Measurements from ENCODE around the gene CACNA1C.

CACNA1C gene

GRCh38 chr12:2679816-2680675, 627.3 kb downstream of the CACNA1C start:
- Histone ChIP-seq H3K9me3 (ENCODE audit: insufficient read depth, low read length, severe bottlenecking) (no peaks in the 10 kb centered on the region), H3K9ac (ENCODE audit: low read depth, low read length) (no peak overlapping the region), H3K4me1 (ENCODE audit: insufficient read depth, low read length) (no peaks in the 10 kb centered on the region), H3K4me2 (ENCODE audit: insufficient read depth, low read length) (no peak overlapping the region), H3K79me2 (ENCODE audit: insufficient read depth, low read length) (no peaks in the 10 kb centered on the region), H3K27ac (ENCODE audit: low read length) (no peak overlapping the region), H3K4me3 (ENCODE audit: low read depth in 1 of 2, low read length in 2 of 2) (no peak overlapping the region), H2AFZ (ENCODE audit: low read depth, low read length) (no peak overlapping the region), H3K27me3 (ENCODE audit: insufficient read depth, low read length, poor library complexity) (no peaks in the 10 kb centered on the region), H3K36me3 (ENCODE audit: insufficient read depth, low read length) (no peaks in the 10 kb centered on the region), H4K20me1 (ENCODE audit: insufficient read depth, low read length) (no peaks in the 10 kb centered on the region)
- ATAC-seq (ENCODE audit: insufficient read depth, low read depth) (no peak), DNase-seq (no peak)
- TF ChIP-seq EZH2 (IDR thresholded peaks at IDR 0.05; ENCODE audit: borderline replicate concordance, low read depth, low read length, severe bottlenecking) (no peak), CTCF (IDR thresholded peaks at IDR 0.05; ENCODE audit: borderline replicate concordance, extremely low read depth, low read length, poor library complexity, severe bottlenecking) (no peak)

- Histone ChIP-seq H3K27me3 (ENCODE audit: insufficient read depth, low read length, poor library complexity) (no peaks in the 10 kb centered on the region), H3K4me2 (ENCODE audit: insufficient read depth, low read length) (no peak overlapping the region), H4K20me1 (ENCODE audit: insufficient read depth, low read length) (no peaks in the 10 kb centered on the region), H3K9ac (ENCODE audit: low read depth, low read length) (no peak overlapping the region), H3K4me1 (ENCODE audit: insufficient read depth, low read length) (no peaks in the 10 kb centered on the region), H3K79me2 (ENCODE audit: insufficient read depth, low read length) (no peaks in the 10 kb centered on the region), H3K36me3 (ENCODE audit: insufficient read depth, low read length) (no peaks in the 10 kb centered on the region), H3K9me3 (ENCODE audit: insufficient read depth, low read length, severe bottlenecking) (no peaks in the 10 kb centered on the region), H2AFZ (ENCODE audit: low read depth, low read length) (no peak overlapping the region), H3K4me3 (ENCODE audit: low read depth in 1 of 2, low read length in 2 of 2) (no peak overlapping the region), H3K27ac (ENCODE audit: low read length) (no peak overlapping the region)
- DNase-seq (no peak), ATAC-seq (ENCODE audit: insufficient read depth, low read depth) (no peak)
- TF ChIP-seq EZH2 (IDR thresholded peaks at IDR 0.05; ENCODE audit: borderline replicate concordance, low read depth, low read length, severe bottlenecking) (no peak), CTCF (IDR thresholded peaks at IDR 0.05; ENCODE audit: borderline replicate concordance, extremely low read depth, low read length, poor library complexity, severe bottlenecking) (no peak)
These were observed 627.9 kb downstream of the CACNA1C start for GRCh38 chr12:2680676-2681039.

- TF ChIP-seq CTCF (IDR thresholded peaks at IDR 0.05; ENCODE audit: borderline replicate concordance, extremely low read depth, low read length, poor library complexity, severe bottlenecking): no peak
- no peak for TF ChIP-seq EZH2 (IDR thresholded peaks at IDR 0.05; ENCODE audit: borderline replicate concordance, low read depth, low read length, severe bottlenecking)
- H3K4me2 ChIP-seq (ENCODE audit: insufficient read depth, low read length): no peak overlapping the region
- H3K27me3 ChIP-seq (ENCODE audit: insufficient read depth, low read length, poor library complexity): no peaks in the 10 kb centered on the region
- no peak for DNase-seq
- H3K4me1 ChIP-seq (ENCODE audit: insufficient read depth, low read length): no peaks in the 10 kb centered on the region
- no peak overlapping the region for H3K9ac ChIP-seq (ENCODE audit: low read depth, low read length)
- no peak overlapping the region for H2AFZ ChIP-seq (ENCODE audit: low read depth, low read length)
- peak; percentile 15; the same call in 1 of the 3 replicates for ATAC-seq (ENCODE audit: insufficient read depth, low read depth)
- H3K27ac ChIP-seq (ENCODE audit: low read length): no peak overlapping the region
- no peaks in the 10 kb centered on the region for H3K79me2 ChIP-seq (ENCODE audit: insufficient read depth, low read length)
- H4K20me1 ChIP-seq (ENCODE audit: insufficient read depth, low read length): no peaks in the 10 kb centered on the region
- H3K4me3 ChIP-seq (ENCODE audit: low read depth in 1 of 2, low read length in 2 of 2): no peak overlapping the region
- no peaks in the 10 kb centered on the region for H3K36me3 ChIP-seq (ENCODE audit: insufficient read depth, low read length)
- H3K9me3 ChIP-seq (ENCODE audit: insufficient read depth, low read length, severe bottlenecking): no peaks in the 10 kb centered on the region
These were observed 628.8 kb downstream of the CACNA1C start for GRCh38 chr12:2681450-2682205.

All from DND-41 (cell line).